HT-29 (cell line): Measurements from ENCODE around the gene F2. TPM values are rescaled to one million over a fixed set of nuclear protein-coding genes. Genes with fewer than 3 reads are reported as not detected.
A peak's percentile ranks its signal among the peaks of the same experiment; 100 is the strongest.
"Not testable (repeated sequence)": the region's sequence is repeated elsewhere in the genome, so short reads cannot be mapped to it uniquely, and the experiment has no call there.

ENCODE experiments used
- DNase-seq: peaks from one replicate; pipeline ENCODE4 v3.0.0-alpha.2; 2015; ENCODE audit warnings: low spot score
- total RNA-seq: library from RNA; depleted of rRNA; stranded (reverse); fragments of >200 nt; shearing (Covaris generic); gene quantifications from 2 replicates; pipeline ENCODE4 v1.2.3, GENCODE V29; 2014; rRNA removed

The F2 gene
- total RNA-seq, result 0.38 and 1.7 TPM in 2 replicates

DNA sequence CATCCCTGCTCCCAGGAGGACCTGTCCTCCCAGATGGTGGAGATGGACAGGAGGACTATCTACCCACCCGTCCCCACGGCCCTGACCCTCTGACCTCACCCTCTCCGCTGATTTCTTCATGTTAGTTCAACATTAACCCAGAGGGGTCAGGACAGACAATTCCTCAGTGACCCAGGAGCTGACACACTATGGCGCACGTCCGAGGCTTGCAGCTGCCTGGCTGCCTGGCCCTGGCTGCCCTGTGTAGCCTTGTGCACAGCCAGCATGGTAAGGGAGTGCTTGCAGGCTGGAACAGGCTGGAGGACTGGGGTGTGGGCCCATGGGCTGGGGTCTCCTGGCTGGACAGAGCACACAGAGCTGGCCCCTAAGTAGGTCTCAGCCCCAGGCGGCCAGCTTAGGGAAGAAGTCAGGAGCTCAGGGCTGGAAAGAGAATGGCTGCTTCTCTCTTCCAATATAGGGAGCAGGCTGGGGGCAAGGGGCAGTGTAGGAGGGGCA lies at the start of gene F2:
Gene F2, plus strand, starts transcription at position 166 of the 495 bp plus-strand sequence. Its CDS starts 23 bp downstream, at position 189.
- no peak for DNase-seq

DNA sequence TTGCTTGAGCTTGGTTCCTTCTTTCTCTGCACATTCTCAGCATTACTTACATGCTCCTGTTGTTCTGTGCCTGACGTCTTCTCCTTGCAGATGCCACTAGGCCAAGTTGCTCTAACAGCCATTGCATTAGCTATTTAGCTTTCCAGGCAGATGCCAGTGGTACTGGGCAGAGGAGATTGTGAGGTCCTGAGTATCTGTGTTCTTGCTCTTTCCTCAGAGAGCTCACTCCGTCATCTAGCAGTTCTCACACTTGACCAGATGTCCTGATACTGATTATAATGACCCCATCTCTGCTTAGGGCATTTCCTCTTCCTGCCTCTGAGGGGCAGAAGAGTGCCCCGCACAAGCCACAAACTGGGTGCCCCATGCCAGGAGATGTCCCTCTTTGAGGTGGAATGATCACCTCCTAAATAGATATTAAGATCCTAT lies 49.3 kb upstream of the F2 start:
- peak; percentile 28 for DNase-seq

DNA sequence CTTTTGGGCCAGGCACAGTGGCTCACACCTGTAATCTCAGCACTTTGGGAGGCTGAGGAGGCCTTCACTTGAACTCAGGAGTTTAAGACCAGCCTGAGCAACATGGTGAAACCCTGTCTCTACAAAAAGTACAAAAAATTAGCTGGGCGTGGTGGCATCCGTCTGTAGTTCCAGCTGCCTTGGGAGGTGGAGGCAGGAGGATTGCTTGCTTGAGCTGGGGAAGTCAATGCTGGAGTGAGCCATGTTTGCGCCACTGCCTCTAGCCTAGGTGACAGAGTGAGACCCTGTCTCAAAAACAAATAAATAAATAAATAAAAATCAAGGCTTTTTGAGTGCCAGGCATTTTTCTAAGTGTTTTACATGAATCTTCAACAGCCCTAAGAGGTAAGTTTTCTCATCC lies 48.5 kb upstream of the F2 start:
- DNase-seq, result not testable (repeated sequence)

- DNase-seq, result no peak
These were observed 47.1 kb upstream of the F2 start for GRCh38 chr11:46671958-46672315.

GRCh38 chr11:46672381-46672839 lies 46.6 kb upstream of the F2 start:
- DNase-seq, result no peak

DNA sequence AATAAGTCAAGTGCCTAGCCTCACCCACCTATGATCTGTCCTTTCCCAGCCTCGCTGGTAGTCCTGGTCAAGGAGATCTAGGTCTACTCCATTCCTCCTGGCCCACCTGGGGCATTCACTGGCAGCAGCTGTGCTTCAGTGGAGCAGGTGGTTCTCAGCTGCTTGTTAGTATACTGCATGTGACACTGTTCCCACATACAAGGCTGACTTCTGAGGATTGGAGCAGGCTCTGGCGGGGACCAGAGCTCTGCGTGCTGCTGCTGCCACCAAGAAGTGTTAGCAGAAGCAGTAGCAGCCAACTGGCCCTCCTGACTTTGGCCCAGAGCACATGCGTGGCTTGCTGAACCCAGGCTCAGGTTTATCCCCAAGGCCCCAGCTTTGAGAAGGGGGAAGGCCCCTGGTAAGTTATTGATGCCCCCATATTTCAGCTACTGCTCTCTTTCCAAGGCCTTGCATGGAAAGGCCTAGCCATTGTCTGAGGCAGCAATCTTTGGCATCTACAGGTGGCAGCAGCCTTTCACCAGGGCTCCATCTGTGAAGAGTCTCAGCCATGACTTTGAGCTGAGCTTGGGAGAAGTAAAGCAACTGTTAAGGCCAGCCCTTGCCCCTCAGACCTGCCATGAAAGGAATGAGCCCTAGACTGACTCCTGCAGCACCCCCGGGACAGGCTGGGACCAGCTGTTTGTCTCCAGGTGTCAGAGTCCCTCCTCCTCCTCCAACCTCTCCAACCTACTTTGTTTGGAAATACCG lies 45.1 kb upstream of the F2 start:
- DNase-seq, result no peak

GRCh38 chr11:46674463-46675287 lies 44.3 kb upstream of the F2 start:
- DNase-seq, result no peak

DNA sequence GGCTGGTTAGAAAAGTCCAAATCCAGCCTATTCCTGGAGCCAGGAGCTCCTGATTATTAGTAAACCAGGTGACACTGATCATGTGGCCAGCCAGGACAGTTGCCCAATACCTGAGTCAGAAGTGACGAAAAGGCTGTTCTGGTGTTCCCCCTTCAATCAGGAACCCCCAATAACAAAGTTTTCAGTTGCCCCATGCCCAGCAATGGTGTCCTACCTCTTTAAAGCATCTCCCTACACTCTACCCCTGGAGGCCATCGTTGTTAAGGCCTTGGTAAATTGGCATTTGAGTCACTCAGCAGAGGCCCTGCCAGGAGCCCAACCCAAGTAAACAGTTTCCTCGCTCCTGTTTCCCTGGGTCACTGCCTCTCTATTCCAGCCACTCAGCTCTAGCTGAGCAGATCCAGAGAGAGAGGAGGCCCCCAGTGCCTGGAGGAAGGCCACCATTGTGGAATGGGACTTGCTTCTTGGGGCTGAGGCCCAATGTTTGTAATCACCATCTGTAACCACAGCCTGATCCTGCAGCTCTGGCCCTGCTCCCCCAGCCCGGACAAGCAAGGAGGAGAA lies 43.6 kb upstream of the F2 start:
- DNase-seq, result peak; percentile 42

DNA sequence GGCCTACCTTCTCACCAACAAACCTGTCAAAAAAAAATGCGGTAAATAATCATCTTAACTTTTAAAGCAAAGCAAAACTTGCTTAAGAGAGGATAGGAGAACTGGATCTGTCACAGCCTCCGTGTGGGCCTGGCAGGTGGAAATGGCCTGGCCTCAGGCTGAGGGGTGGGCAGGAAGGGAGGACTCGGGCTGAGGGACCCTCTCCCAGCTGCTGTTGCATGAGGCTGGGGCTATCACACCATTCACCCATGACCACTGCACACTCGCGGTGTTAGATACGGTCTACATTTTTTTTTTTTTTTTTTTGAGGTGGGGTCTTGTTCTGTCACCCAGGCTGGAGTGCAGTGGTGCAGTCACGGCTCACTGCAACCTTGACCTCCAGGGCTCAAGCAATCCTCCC lies 43.1 kb upstream of the F2 start:
- DNase-seq, result no peak

DNA sequence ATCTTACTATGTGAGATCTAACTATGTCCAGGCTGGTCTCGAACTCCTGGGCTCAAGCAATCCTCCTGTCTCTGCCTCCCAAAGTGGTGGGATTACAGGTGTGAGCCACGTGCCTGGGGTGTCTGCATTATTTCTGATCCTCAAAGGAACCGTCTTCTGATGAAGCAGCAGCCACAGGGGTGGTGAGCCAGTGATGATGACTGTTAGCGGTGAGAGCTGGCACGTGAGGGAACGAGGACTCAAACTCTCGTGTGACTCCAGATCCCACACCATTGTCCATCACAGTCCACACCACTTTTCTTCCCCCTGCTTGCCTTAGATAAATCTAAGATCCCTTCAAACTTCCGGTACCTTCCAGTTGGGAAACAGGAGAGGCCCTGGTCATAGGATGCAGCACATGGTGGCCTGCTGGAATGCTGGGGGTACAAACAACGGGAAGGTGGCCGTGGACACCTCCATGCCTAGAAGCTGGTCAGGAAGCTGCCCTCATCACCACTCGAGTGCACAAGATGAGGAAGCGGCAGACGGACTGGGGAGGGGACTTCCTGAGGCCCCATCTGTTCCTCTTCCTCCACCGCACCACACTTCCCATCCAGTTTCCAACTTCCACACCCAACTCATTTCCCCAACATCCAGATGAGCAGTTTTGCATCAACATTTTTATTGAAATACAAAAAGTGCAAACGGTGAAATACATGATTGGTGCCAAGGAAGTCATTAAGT lies 42.4 kb upstream of the F2 start:
- no peak for DNase-seq

DNA sequence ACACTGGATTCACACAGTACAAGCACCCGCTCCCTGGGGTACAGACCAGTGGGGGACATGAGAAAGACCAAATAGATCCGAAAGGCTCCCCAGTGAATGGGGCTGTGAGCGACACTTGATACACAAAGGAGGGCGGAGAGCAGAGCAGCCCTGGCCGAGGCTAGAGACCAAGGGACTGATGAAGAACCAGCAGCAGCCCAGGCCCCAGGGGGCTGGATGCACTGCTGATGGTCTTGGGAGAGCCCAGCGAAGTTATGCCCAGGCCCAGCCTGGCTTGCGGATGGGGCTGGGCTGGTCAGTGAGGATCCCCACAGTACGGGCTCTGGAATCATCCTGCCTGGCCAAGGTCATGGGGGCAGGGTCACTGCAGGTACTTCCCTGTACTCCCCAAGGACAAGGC lies 41.8 kb upstream of the F2 start:
- no peak for DNase-seq

DNA sequence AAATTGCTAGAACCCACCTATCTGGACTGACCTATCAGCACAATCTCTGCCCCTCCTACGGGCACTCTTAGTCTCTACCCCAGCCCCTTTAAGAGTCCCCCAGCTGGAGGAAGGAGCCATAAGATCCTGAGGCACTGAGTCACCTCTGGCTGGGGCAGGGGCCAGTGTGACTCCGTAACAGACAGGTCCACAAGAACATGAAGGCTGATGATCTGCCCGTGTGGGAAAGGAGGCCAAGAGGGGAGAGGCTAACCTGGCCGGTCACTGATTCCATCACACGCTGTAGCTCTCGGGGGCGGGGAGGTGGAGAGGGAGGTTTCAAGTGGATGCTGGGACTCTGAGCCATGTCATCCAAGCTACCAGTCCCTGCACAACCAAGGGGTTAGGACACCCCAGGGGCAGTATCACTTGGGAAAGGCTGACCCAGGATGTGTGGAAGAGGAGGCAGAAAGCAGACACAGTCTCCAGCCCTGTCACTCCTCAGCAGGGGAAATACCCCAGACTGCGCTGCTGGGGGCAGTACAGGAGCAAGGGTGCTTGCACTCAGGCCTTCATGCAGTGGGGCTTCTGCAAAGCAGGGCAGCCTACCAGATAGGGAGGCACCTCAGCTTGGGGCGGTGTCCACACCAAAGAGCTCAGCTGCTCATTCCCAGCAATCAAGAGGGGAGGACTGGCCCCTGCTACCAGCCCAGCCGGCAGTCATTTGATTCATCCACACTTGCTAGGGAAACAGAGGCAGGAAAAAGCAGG lies 40.8 kb upstream of the F2 start:
- DNase-seq, result no peak

- DNase-seq, result no peak
These were observed 40.3 kb upstream of the F2 start for GRCh38 chr11:46678741-46679130.

DNA sequence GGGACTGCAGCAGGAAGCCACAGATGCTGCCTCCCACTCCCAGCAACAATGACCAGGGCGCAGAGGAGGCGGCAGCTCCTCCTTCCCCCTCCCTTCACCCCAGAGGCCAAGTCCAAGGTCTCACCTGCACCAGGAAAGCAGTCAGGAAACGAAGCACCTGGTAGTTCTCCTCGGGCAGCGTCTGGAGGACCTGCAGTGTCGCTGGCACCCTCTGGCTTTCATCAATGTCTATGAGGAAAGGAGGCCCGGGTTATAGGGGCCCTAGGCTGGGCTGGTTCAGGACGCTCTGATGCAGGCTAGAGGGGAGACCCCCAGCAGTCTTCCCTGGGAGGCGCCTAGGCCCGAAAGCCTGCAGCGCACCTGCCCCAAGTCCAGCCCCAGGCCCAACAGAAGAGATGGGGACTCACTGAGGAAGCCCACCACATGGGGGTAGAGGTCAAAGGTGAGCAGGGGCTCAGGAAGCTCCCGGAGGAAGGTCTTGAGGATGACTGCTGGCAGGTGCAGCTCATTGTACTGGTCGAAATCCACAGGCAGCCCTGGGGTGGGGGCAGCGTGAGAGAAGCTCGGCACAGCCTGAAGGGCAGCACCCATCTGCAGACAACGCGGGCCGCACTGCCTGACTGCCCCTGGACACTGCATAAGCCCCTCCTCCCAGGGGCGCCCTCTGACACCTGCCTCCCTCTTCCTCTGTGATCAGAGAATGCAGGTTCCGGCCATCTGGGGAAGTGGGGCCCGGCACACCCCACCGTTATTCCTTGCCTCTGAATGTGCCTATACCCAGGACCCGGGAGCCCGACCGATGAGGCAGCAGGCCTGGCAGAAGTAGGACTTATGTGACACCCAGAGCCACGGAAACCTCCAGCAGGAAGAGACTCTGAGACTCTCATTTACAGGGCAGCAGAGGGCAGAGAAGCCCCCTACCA lies 39.5 kb upstream of the F2 start:
- no peak for DNase-seq

- DNase-seq, result no peak
These were observed 38.8 kb upstream of the F2 start for GRCh38 chr11:46680164-46680760.

- DNase-seq, result no peak
These were observed 38.2 kb upstream of the F2 start for GRCh38 chr11:46680815-46681214.

- no peak for DNase-seq
These were observed 37.2 kb upstream of the F2 start for GRCh38 chr11:46681814-46682213.

DNA sequence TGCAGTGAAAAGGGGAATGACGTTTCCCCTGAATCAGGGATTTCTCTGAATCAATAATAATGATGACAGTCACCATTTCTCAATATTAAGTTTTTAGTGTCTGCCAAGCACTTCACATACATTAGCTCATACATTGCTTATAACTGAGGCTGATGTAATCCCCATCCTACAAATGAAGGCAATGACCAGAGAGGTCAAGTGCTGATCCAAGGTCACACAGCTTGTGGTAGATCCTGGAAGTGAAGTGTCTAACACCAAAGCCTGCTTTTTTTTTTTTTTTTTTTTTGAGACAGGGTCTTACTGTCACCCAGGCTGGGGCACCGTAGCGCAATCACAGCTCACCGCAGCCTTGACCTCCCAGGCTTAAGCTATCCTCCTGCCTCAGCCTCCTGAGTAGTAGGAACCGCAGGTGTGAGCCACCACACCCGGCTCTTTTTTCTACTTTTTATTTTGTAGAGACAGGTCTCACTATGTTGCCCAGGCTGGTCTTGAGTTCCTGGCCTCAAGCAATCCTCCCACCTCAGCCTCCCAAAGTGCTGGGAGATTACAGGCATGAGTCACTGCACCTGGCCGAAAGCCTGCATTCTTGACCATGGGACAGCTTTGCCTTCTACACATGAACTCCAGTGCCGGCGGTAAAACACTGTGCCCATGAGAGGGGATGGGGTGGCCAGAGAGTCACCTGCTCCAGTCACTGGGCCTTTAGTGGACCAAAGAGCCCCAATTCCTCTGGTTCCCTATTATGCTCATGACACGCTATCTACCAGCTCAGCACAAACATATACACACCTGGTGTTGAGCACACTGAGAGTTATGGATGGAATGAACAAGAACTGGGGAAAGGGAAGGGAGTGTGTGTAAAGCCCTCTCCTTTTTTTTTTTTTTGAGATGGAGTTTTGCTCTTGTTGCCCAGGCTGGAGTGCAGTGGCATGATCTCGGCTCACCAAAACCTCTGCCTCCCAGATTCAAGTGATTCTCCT lies 36.0 kb upstream of the F2 start:
- no peak for DNase-seq
